K562 (cell line): ENCODE results near the gene VWA8.

Experiments used
- EGR1 ChIP-seq: fragments of 450-650 bp; conservative IDR thresholded peaks from 2 replicates; pipeline ENCODE4 v1.6.1; 2017; ENCODE audit warnings: mild to moderate bottlenecking
- KAT8 ChIP-seq: fragments of 450-650 bp; IDR thresholded peaks from 2 replicates; pipeline ENCODE4 v1.6.1; 2016; ENCODE audit warnings: low read depth, mild to moderate bottlenecking
- KLF6 ChIP-seq: fragments of 250-450 bp; sonication (Bioruptor Pico); IDR thresholded peaks from 2 replicates; pipeline ENCODE4 v1.4.0; 2020; ENCODE audit warnings: mild to moderate bottlenecking, moderate library complexity, borderline replicate concordance
- NR2C2 ChIP-seq, 2 experiments: fragments of 200-800 bp in 1 of 2; sonication (Bioruptor generic) in 1 of 2; sonication (generic) in 1 of 2; formaldehyde crosslinking in 1 of 2; IDR thresholded peaks; 2 replicates each; pipeline versions ENCODE4 v1.6.1 to v1.8.0; 2016 to 2022; ENCODE audit warnings: mild to moderate bottlenecking in 1 of 2, missing compliant biosample characterization in 1 of 2, missing genetic modification characterization in 1 of 2, missing genetic modification reagents in 1 of 2
- NR2F6 ChIP-seq: fragments of 450-650 bp; formaldehyde crosslinking; IDR thresholded peaks from 2 replicates; pipeline ENCODE4 v1.4.0; 2020; ENCODE audit warnings: mild to moderate bottlenecking
- POLR2A ChIP-seq: fragments of 450-650 bp; conservative IDR thresholded peaks from 2 replicates; pipeline ENCODE4 v1.6.1; 2016
- PPARD ChIP-seq: fragments of 250-450 bp; sonication (Bioruptor Pico); IDR thresholded peaks from 2 replicates; pipeline ENCODE4 v1.8.0; 2022; ENCODE audit warnings: inconsistent platforms, mild to moderate bottlenecking, moderate library complexity
- TF ChIP-seq, protein P1 (sequence below): sonication (generic); formaldehyde crosslinking; IDR thresholded peaks from 2 replicates; pipeline ENCODE4 v1.8.0; 2023; ENCODE audit warnings: missing genetic modification reagents, mild to moderate bottlenecking, borderline replicate concordance
- TF ChIP-seq, protein P2 (sequence below): fragments of 150-350 bp; conservative IDR thresholded peaks from 2 replicates; pipeline ENCODE4 v1.6.1; 2014; ENCODE audit warnings: low read length
- TF ChIP-seq, protein P3 (sequence below), 2 experiments: fragments of 450-650 bp in 1 of 2; sonication (generic) in 1 of 2; formaldehyde crosslinking in 1 of 2; IDR thresholded peaks in 1 of 2; conservative IDR thresholded peaks in 1 of 2; 2 replicates each; pipeline versions ENCODE4 v1.6.1 to v1.8.1; 2016 to 2023; ENCODE audit warnings: mild to moderate bottlenecking in 2 of 2, moderate library complexity in 2 of 2, inconsistent platforms in 1 of 2, missing genetic modification reagents in 1 of 2

DNA sequence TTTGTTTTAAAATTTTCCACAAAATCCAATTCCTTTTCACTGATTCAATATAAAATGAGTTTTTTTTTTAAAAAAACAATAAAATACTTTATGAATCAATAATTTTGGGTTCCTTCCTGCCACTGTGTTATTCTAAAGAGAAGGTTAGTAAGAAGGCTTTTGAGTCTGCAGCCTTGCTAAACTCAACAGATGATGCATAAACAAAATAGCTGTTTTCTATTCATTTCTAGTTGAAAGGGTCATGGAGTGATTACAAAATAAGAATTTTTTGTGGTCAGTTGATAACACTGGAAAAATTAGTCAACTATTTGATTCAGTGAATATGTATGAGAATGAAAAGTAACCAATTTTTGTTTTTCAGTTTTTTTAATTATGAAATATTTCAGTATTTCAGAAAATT is 169.9 kb downstream of the VWA8 start:
- TF ChIP-seq, protein P1, sequence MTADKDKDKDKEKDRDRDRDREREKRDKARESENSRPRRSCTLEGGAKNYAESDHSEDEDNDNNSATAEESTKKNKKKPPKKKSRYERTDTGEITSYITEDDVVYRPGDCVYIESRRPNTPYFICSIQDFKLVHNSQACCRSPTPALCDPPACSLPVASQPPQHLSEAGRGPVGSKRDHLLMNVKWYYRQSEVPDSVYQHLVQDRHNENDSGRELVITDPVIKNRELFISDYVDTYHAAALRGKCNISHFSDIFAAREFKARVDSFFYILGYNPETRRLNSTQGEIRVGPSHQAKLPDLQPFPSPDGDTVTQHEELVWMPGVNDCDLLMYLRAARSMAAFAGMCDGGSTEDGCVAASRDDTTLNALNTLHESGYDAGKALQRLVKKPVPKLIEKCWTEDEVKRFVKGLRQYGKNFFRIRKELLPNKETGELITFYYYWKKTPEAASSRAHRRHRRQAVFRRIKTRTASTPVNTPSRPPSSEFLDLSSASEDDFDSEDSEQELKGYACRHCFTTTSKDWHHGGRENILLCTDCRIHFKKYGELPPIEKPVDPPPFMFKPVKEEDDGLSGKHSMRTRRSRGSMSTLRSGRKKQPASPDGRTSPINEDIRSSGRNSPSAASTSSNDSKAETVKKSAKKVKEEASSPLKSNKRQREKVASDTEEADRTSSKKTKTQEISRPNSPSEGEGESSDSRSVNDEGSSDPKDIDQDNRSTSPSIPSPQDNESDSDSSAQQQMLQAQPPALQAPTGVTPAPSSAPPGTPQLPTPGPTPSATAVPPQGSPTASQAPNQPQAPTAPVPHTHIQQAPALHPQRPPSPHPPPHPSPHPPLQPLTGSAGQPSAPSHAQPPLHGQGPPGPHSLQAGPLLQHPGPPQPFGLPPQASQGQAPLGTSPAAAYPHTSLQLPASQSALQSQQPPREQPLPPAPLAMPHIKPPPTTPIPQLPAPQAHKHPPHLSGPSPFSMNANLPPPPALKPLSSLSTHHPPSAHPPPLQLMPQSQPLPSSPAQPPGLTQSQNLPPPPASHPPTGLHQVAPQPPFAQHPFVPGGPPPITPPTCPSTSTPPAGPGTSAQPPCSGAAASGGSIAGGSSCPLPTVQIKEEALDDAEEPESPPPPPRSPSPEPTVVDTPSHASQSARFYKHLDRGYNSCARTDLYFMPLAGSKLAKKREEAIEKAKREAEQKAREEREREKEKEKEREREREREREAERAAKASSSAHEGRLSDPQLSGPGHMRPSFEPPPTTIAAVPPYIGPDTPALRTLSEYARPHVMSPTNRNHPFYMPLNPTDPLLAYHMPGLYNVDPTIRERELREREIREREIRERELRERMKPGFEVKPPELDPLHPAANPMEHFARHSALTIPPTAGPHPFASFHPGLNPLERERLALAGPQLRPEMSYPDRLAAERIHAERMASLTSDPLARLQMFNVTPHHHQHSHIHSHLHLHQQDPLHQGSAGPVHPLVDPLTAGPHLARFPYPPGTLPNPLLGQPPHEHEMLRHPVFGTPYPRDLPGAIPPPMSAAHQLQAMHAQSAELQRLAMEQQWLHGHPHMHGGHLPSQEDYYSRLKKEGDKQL (CRISPR knock-in tag) = no peak
- no peak for TF ChIP-seq NR2C2 (CRISPR knock-in tag; IDR thresholded peaks at IDR 0.05)
- no peak for TF ChIP-seq NR2C2 (tag; IDR thresholded peaks at IDR 0.05)
- TF ChIP-seq EGR1 = no peak
- TF ChIP-seq, protein P2, sequence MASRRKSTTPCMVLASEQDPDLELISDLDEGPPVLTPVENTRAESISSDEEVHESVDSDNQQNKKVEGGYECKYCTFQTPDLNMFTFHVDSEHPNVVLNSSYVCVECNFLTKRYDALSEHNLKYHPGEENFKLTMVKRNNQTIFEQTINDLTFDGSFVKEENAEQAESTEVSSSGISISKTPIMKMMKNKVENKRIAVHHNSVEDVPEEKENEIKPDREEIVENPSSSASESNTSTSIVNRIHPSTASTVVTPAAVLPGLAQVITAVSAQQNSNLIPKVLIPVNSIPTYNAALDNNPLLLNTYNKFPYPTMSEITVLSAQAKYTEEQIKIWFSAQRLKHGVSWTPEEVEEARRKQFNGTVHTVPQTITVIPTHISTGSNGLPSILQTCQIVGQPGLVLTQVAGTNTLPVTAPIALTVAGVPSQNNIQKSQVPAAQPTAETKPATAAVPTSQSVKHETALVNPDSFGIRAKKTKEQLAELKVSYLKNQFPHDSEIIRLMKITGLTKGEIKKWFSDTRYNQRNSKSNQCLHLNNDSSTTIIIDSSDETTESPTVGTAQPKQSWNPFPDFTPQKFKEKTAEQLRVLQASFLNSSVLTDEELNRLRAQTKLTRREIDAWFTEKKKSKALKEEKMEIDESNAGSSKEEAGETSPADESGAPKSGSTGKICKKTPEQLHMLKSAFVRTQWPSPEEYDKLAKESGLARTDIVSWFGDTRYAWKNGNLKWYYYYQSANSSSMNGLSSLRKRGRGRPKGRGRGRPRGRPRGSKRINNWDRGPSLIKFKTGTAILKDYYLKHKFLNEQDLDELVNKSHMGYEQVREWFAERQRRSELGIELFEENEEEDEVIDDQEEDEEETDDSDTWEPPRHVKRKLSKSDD = no peak
- no peak for TF ChIP-seq PPARD
- no peak for TF ChIP-seq KAT8
- TF ChIP-seq KLF6 (CRISPR knock-in tag) = no peak
- TF ChIP-seq, protein P3, sequence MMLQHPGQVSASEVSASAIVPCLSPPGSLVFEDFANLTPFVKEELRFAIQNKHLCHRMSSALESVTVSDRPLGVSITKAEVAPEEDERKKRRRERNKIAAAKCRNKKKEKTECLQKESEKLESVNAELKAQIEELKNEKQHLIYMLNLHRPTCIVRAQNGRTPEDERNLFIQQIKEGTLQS (IDR thresholded peaks at IDR 0.05) = no peak
- TF ChIP-seq, protein P3 (CRISPR knock-in tag; conservative IDR thresholded peaks at IDR 0.05) = no peak
- no peak for TF ChIP-seq NR2F6 (CRISPR knock-in tag)
- TF ChIP-seq POLR2A = no peak
